Choroid plexus epithelial cell (primary cell): ENCODE data around the gene TAGAP.

Experiments used
- DNase-seq: peaks from one replicate; pipeline ENCODE4 v3.0.0-alpha.2; 2010; ENCODE audit warnings: low read depth
- H3K4me3 ChIP-seq: 2 replicates; pipeline ENCODE4 v1.5.1; 2011; ENCODE audit warnings: low read depth, mild to moderate bottlenecking, control low read depth, low read length, moderate library complexity
- CTCF ChIP-seq: conservative IDR thresholded peaks from 2 replicates; pipeline ENCODE4 v1.5.1; 2011; ENCODE audit warnings: low read depth, mild to moderate bottlenecking, control low read depth, inconsistent platforms, low read length, moderate library complexity

TAGAP gene

GRCh38 chr6:159064477-159064876, 19.7 kb upstream of the TAGAP start:
- DNase-seq: no peak
- TF ChIP-seq CTCF: no peak
- no peak overlapping the region for H3K4me3 ChIP-seq

GRCh38 chr6:159063549-159063948, 18.8 kb upstream of the TAGAP start:
- no peak overlapping the region for H3K4me3 ChIP-seq
- DNase-seq: no peak
- TF ChIP-seq CTCF: no peak

GRCh38 chr6:159062976-159063375, 18.2 kb upstream of the TAGAP start:
- no peak for DNase-seq
- TF ChIP-seq CTCF: no peak
- no peak overlapping the region for H3K4me3 ChIP-seq

- H3K4me3 ChIP-seq: no peak overlapping the region
- no peak for TF ChIP-seq CTCF
- DNase-seq: no peak
Observed at GRCh38 chr6:159062564-159062945, 17.8 kb upstream of the TAGAP start.

GRCh38 chr6:159061805-159062563, 17.2 kb upstream of the TAGAP start:
- no peak for TF ChIP-seq CTCF
- no peak overlapping the region for H3K4me3 ChIP-seq
- DNase-seq: no peak

- no peak for TF ChIP-seq CTCF
- DNase-seq: no peak
- no peak overlapping the region for H3K4me3 ChIP-seq
Observed at GRCh38 chr6:159061146-159061545, 16.4 kb upstream of the TAGAP start.

- DNase-seq: no peak
- H3K4me3 ChIP-seq: no peak overlapping the region
- TF ChIP-seq CTCF: no peak
Observed at GRCh38 chr6:159059885-159060506, 15.2 kb upstream of the TAGAP start.
